IPS-18c (cell line): ENCODE measurements around the gene CDC34.
A peak's percentile ranks its signal among the peaks of the same experiment; 100 is the strongest.
"Not testable (repeated sequence)": the region's sequence is repeated elsewhere in the genome, so short reads cannot be mapped to it uniquely, and the experiment has no call there.

ENCODE experiments used
- H3K4me3 ChIP-seq: 2 replicates; pipeline ENCODE4 v1.7.0; 2013; ENCODE audit warnings: low read depth, mild to moderate bottlenecking, low read length, moderate library complexity; ENCODE audit not compliant: insufficient read depth
- H3K9me3 ChIP-seq: one replicate; pipeline ENCODE4 v1.6.1; 2013; ENCODE audit warnings: mild to moderate bottlenecking, low read length, moderate library complexity; ENCODE audit not compliant: control insufficient read depth, insufficient read depth

The CDC34 gene

DNA sequence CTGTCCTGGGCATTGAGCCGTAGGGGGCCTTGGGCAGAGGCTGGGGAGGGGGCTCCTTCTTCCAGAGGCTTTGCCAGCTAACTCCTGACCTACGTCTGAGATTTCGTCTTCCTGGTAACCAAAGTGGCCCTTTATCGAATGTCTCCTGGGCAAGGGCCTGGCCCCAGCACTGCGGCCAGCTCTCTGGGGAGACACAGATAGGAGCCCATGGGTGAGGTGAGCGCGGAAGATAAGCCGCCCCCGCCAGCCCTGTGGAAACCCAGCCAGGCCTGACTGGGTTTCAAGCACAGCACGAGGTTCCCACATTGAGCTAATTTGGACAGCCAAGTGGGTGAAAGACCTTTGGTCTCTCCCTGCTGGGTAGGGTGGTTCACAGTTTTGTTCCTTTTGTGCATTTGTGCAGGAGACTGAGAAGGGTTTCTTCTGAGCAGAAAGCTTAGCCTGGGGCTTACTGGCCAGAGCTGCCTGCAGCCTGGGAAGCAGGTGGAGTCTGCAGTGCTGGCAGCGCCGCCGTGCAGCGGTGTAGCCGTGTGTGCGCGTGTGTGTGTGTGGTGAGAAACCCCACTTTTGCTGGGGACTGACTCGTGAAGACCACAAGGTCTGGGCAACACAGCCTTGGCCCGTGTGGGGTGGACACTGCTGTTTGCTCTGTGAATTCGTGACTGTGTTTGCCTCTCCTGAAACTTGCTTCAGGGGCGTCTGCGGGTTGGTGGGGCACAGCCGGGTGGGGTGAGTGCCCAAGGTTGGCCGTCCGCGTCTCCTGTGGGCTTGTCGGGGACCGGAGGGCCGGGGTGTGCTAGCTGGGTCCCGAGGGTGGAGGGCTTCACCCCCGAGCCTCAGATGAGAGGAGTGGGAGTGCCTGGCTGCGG, 43.3 kb downstream of the CDC34 start:
- no peaks in the 10 kb centered on the region for H3K9me3 ChIP-seq
- H3K4me3 ChIP-seq = peak overlapping the region; percentile 28; the same call in 1 of the 2 replicates

DNA sequence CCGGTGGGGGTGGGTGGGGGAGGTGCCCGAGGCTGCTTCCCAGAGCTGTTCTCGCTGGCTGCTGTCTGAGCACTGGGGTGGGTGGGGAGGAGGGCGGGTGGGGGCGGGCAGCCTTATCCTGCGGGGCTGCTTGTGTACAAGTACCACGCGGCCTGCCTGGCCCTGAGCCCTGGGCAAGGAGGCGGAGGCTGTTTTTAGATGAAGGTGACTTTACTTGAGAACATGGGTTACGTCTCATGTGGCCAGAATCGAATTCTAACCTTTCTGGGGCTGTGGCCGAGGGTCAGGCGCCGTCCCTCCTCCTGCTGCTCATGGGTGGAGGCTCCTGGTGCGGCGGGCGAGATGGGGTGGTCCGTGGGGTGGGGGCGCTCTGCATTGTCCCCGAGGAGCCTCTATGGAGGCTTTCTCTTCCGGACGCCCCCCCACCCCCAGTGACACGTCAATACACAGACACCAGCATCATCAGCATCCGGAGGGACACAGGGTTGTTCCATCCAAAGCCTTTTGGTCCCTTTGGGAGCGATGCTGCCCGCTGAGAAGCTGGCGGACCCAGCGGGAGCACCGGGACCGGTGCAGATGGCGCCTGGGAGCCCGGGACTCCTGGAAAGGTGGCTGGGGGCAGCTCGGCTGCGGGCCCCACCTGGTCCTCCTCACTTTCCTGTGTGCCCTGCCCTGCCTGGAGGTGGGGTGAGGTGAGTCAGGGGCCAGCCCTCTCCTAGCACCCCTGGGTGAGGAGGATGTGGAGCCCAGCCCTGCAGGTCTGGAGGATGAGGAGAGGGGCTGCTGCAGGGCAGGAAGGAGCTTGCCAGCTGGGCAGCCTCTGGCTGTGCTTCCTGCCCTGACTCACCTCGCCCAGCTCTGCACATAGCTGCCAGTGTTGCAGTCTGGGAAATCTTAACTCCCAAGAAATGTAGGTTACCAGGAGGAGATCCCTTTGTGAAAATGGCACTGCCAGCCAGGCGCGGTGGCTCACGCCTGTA, 44.3 kb downstream of the CDC34 start:
- H3K9me3 ChIP-seq = no peaks in the 10 kb centered on the region
- H3K4me3 ChIP-seq = peak overlapping the region; percentile 28

DNA sequence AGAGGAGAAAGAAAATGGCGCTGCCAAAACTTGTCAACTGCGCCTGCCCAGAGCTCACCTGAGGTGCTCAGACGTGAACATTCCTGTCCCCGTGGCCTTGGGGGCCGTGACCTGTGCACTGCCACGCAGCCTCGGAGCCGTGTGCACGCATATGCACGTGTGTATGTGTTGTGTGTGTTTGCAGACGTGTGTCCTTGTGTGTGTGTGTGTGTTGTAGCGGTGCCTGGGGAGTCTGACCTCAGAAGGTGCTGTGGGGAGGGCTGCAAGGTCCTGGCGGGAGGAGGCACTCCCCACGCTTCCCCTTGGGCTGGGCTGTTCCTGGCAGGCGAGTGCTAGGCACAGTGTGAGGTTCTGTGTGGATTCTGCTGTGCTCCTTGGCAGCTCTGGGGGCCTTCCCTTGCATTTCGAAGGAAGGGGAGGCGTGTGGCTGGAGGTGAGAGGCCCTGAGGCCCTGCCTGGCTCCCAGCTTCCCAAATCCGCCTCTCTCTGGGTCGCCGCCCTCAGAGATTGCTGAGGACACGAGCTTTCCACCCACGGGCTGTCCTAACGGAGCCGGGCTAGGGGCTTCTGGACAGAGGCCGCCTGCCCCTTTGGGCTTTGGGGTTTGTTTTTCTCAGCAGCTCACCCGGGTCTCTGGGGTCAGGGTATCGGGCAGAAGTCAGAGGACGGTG, 45.3 kb downstream of the CDC34 start:
- no peaks in the 10 kb centered on the region for H3K9me3 ChIP-seq

DNA sequence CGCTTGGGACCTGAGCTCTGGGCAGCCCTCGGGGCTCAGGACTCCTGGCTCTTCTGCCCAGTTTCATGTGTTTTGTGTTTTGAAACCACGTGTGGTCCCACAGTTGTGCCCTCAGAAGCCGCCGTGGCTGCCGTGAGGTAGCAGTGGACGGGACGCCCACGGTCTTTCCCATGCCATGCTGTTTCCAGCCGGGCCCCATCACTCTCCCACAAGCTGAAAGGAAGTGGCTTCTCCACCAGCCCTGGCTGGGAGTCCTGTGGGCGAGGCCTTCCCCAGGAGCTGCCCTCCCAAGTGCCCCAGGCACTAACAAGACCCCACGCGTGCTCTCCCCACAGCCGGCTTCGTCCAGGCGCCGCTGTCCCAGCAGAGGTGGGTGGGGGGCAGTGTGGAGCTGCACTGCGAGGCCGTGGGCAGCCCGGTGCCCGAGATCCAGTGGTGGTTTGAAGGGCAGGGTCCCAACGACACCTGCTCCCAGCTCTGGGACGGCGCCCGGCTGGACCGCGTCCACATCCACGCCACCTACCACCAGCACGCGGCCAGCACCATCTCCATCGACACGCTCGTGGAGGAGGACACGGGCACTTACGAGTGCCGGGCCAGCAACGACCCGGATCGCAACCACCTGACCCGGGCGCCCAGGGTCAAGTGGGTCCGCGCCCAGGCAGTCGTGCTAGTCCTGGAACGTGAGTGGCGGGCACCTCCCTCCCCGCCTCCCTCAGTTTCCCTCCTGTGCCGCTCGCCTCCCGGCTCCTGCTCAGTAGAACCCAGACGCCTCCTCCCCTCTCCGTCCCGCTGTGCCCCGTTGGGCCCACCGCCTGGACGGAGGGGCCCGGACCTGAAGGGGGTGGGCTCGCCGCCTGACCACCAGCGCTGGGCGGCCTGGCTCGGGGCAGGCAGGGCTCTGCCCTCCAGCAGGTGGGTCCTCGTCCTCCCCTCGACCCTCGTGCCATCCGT, 46.2 kb downstream of the CDC34 start:
- Histone ChIP-seq H3K9me3 (no peaks in the 10 kb centered on the region), H3K4me3 (no peak overlapping the region)

More for the DNA sequence above, 45.3 kb downstream of the CDC34 start:
- no peak overlapping the region for H3K4me3 ChIP-seq

DNA sequence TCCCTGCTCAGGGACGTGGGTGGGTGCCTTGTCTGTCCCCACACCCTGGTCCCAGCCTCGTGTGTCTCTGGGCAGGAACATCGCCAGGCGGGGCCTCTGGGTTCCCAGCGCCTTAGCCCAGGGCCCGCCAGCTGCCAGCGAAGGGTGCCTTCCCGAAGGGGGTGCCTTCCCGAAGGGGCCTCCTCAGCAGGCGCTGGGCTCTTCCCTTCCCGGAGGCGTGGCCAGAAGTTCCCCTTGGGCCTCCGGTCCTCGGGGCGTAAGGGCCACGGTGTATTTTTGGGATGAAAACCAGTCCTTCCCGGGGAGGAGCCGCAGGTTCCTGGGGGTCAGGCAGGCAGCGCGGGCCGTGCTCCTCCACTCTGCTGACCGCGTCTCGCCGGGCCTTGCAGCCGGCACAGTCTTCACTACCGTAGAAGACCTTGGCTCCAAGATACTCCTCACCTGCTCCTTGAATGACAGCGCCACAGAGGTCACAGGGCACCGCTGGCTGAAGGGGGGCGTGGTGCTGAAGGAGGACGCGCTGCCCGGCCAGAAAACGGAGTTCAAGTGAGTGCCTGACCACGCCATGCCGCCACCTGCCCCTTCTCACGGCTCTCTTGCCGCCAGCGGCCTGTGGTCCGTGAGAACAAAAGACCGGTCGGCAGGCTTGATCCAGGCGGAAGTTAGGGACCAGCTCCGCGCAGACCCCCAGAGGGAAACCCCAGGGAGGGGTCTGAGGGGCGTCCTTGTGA, 47.7 kb downstream of the CDC34 start:
- no peak overlapping the region for H3K4me3 ChIP-seq
- no peaks in the 10 kb centered on the region for H3K9me3 ChIP-seq

DNA sequence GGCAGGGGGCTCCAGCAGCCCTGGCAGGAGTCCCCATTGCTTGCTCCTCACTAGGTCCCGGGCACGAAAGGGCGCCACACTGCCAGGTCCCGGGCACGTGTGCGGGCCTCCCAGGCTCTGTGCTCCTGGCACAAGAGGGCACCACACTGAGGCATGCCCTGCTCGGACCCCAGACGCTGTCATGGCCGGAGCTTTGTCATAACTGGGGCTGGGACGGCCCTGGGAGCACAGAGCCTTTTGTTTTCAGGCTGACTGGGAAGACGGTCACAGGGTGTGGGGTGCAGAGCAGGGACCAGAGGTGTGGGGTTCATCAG, 48.2 kb downstream of the CDC34 start:
- Histone ChIP-seq H3K4me3 (no peak overlapping the region), H3K9me3 (no peaks in the 10 kb centered on the region)

DNA sequence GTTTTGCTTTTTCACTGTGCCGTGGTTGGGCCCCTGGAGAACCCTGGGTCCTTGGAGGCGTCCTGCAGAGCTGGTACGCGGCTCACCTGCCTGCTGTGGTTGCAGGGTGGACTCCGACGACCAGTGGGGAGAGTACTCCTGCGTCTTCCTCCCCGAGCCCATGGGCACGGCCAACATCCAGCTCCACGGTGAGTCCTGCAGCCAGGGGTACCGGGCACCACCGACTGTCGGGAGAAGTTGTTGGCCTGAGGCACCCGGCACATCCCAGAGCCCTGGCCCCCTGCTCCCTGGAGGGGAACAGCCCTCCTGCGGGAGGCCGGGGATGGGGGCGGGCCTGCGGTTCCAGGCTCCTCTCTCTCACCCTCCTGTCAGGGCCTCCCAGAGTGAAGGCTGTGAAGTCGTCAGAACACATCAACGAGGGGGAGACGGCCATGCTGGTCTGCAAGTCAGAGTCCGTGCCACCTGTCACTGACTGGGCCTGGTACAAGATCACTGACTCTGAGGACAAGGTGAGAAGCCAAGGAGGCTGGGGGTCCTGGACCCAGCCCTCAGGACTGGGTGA, 48.8 kb downstream of the CDC34 start:
- H3K4me3 ChIP-seq = no peak overlapping the region
- H3K9me3 ChIP-seq = no peaks in the 10 kb centered on the region

DNA sequence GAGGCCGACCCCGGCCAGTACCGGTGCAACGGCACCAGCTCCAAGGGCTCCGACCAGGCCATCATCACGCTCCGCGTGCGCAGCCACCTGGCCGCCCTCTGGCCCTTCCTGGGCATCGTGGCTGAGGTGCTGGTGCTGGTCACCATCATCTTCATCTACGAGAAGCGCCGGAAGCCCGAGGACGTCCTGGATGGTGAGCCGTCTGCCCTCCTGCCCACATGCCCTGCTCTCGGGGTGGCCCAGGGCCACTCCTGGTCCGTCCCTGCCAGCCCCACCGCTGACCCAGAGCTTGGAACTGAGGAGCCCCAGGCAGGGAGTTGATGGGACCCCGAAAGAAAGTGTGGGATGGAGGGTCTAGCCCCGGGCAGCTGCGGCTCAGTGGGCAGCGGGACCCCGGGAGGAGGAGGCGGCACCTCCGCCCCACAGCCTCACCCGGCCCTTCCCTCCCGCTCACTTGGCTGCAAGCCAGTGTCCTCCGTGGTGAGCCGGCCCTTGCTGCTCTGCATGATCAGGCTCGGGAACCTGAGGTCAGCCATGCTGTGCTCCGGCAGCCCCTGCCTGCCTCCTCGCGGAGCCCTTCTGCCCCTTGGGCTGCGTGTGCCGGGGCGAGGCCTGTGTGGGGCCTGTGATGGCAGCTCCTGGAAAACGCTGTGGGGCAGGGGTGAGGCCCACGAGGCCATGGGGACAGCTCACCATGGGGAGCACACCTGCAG, 50.0 kb downstream of the CDC34 start:
- Histone ChIP-seq H3K4me3 (no peak overlapping the region), H3K9me3 (no peaks in the 10 kb centered on the region)

DNA sequence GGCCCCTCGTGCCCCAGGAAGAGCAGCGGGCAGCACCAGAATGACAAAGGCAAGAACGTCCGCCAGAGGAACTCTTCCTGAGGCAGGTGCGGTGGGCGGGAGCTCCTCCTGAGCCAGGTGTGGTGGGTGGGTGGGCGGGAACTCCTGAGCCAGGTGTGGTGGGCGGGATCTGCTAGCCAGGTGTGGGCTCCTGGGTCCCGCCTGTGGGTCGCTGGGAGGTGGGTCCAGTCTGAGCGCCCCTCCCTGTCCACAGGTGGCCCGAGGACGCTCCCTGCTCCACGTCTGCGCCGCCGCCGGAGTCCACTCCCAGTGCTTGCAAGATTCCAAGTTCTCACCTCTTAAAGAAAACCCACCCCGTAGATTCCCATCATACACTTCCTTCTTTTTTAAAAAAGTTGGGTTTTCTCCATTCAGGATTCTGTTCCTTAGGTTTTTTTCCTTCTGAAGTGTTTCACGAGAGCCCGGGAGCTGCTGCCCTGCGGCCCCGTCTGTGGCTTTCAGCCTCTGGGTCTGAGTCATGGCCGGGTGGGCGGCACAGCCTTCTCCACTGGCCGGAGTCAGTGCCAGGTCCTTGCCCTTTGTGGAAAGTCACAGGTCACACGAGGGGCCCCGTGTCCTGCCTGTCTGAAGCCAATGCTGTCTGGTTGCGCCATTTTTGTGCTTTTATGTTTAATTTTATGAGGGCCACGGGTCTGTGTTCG, 51.1 kb downstream of the CDC34 start:
- Histone ChIP-seq H3K9me3 (no peaks in the 10 kb centered on the region), H3K4me3 (no peak overlapping the region)

DNA sequence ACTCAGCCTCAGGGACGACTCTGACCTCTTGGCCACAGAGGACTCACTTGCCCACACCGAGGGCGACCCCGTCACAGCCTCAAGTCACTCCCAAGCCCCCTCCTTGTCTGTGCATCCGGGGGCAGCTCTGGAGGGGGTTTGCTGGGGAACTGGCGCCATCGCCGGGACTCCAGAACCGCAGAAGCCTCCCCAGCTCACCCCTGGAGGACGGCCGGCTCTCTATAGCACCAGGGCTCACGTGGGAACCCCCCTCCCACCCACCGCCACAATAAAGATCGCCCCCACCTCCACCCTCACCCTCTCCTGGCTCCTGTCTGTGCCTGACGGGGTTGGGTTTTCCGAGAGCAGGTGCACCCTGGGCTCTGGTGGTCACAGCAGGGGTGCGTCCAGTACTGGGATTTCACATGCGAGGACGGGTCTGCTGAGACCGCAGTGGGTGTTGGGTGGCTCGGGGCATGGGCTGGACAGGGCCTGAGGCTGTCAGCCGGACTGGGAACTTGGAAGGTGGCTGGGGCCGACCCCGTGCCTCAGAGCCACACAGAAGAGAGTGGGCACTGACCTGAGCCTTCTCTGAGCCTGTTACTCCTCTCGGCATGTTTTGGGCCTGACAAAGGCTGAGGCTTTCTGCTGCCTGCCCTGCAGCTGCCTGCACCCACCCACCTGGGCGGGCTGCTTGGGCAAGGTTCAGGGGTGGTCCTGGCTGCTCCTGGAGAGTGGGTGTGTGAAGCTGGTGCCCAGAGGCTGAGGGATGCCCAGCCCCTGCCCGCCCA, 51.8 kb downstream of the CDC34 start:
- H3K9me3 ChIP-seq = no peaks in the 10 kb centered on the region
- H3K4me3 ChIP-seq = no peak overlapping the region

DNA sequence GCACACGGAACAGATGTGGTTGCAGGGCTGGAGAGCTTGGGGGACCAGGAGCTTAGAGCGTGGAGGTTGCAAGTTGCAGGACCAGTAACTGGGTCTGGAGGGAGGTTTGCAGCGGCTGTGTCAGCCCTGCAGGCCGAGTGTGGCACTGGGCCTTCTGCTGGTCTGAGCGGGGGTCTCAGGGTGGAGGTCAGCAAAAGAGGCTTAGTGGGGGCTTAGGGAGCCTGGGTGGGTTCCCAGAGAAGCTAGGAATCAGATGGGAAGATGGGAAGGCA, 52.3 kb downstream of the CDC34 start:
- H3K9me3 ChIP-seq = no peaks in the 10 kb centered on the region
- no peak overlapping the region; the same call in 1 of the 2 replicates for H3K4me3 ChIP-seq

DNA sequence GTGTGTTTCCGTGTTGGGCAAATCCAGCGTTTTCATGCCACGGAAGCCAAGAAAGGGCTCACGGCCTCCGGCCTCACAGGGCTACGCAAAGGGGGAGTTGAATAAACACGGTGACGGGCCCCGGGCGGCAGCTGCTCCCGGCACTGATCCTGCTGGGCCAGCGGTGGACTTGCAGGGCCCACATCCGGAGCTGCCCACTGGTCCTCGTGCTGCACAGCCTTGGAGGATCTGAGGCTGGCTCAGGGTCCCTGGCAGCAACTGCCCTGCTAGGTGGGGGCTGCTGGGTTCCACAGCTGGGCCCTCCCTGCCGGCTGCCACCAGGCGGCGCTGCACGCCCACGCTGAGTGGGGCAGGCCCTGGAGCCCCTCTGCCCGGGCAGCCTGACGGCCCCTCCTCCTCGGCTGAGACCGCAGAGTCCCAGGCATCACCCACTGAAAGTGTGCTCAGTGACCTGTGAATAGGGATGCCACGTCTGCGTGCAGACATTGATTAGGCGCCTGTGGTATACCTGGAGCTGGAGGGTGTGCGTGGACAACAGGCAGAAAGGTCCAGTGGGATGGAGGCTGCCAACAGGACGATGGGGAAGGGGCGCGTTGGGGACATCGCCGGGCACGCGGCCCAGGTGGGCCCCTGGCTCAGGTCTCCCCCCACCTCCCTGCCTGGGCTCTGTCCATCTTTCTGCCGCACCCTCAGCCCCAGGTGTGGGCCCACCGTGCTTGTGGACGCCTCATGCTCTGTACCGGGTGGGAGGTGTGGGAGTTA, 52.9 kb downstream of the CDC34 start:
- Histone ChIP-seq H3K9me3 (no peaks in the 10 kb centered on the region), H3K4me3 (no peak overlapping the region; the same call in 1 of the 2 replicates)

DNA sequence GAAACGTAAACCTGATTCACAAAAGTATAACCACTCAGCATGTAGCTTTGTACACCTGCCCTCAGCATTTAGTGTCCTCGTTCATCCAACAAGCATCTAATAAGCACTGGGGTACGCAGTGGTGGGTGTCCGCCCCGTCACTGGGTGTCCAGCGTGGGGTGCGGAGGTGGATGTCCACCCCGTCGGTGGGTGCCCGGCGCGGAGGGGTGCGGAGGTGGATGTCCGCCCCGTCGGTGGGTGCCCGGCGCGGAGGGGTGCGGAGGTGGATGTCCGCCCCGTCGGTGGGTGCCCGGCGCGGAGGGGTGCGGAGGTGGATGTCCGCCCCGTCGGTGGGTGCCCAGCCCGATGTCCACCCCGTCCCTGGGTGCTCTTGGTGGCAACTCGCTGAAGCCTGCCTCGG, 53.6 kb downstream of the CDC34 start:
- not testable (repeated sequence) for H3K4me3 ChIP-seq, H3K9me3 ChIP-seq
